ENCODE measurements around the gene JAKMIP2. TPM values are rescaled to one million over a fixed set of nuclear protein-coding genes. Genes with fewer than 3 reads are reported as not detected.

Gene JAKMIP2
- total and polyA plus RNA-seq, 2 donors (not counting 3 experiments of a cell fraction or from before 2014, with no cell fraction given), result not detected

GRCh38 chr5:147563466-147564123 is 218.9 kb downstream of the JAKMIP2 start:
- peaks cover 0 to 1% of the 10 kb centered on the region in 2 experiments for H3K27me3 ChIP-seq (ENCODE audit: control insufficient read depth in 2 of 2, insufficient read depth in 2 of 2, low read length in 2 of 2)
- TF ChIP-seq FOS (IDR thresholded peaks at IDR 0.05; ENCODE audit: borderline replicate concordance, insufficient read depth, low read length) (no peak), CTCF (IDR thresholded peaks at IDR 0.05; ENCODE audit: extremely low read depth in 1 of 2, insufficient read depth in 1 of 2, low read depth in 1 of 2, low read length in 2 of 2) (no peak), POLR2AphosphoS5 (IDR thresholded peaks at IDR 0.05; ENCODE audit: insufficient read depth, low read depth, low read length) (no peak), EZH2 (IDR thresholded peaks at IDR 0.05; ENCODE audit: borderline replicate concordance, low read depth, low read length, severe bottlenecking) (no peak), GATA2 (IDR thresholded peaks at IDR 0.05; ENCODE audit: insufficient read depth, insufficient read length, low read depth, low read length) (no peak), MYC (IDR thresholded peaks at IDR 0.05; ENCODE audit: low read depth, low read length) (no peak), JUN (IDR thresholded peaks at IDR 0.05; ENCODE audit: borderline replicate concordance, insufficient read depth, insufficient read length, low read depth) (no peak), POLR2A (IDR thresholded peaks at IDR 0.05; ENCODE audit: low read depth, low read length) (no peak)
- TF ChIP-seq, protein P1, sequence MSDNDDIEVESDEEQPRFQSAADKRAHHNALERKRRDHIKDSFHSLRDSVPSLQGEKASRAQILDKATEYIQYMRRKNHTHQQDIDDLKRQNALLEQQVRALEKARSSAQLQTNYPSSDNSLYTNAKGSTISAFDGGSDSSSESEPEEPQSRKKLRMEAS (IDR thresholded peaks at IDR 0.05; ENCODE audit: insufficient read depth, insufficient read length), result no peak
- no peak overlapping the region for H3K4me3 ChIP-seq (replicated peaks in 1 of 3; ENCODE audit: insufficient read depth in 1 of 3, low read depth in 1 of 3, low read length in 3 of 3)
- H3K4me2 ChIP-seq (ENCODE audit: insufficient read depth, low read length), result no peak overlapping the region
- POLR2A ChIA-PET, result no interaction called here
- no peak overlapping the region for H2AFZ ChIP-seq (ENCODE audit: low read depth, low read length)
- no peaks in the 10 kb centered on the region for H4K20me1 ChIP-seq (replicated peaks; ENCODE audit: control insufficient read depth, extremely low read depth, insufficient read depth, low read length)
- DNase-seq (ENCODE audit: low read depth, low spot score) (no peak), FAIRE-seq (no peak)
- H3K9ac ChIP-seq (replicated peaks; ENCODE audit: extremely low read depth, insufficient read depth, low read length), result no peak overlapping the region
- peaks cover 4% of the 10 kb centered on the region for H3K4me1 ChIP-seq (ENCODE audit: control insufficient read depth, extremely low read depth, insufficient read depth, low read length)
- H3K79me2 ChIP-seq (ENCODE audit: control insufficient read depth, insufficient read depth, low read length), result no peaks in the 10 kb centered on the region
- CTCF ChIA-PET, result interaction anchor here (1.1 to 5.2 kb wide), 3 partner anchors 14 to 110 kb away, joined by 4 to 43 read pairs (median 9); no protein-coding TSS in a partner anchor
- no TSS peak for BruUV-seq (replicated peaks)
- H3K36me3 ChIP-seq (ENCODE audit: control insufficient read depth in 2 of 2, extremely low read depth in 1 of 2, insufficient read depth in 2 of 2, low read length in 2 of 2), result no peaks in the 10 kb centered on the region
- dilution Hi-C loops (cut with MboI; ENCODE audit: extremely low pct_ligation_motif_present, low sequenced_read_pairs), result no loop called here
- no peaks in the 10 kb centered on the region for H3K9me3 ChIP-seq (replicated peaks; ENCODE audit: control insufficient read depth, insufficient read depth, low read length)
- no peaks in the 10 kb centered on the region for H3K9me1 ChIP-seq (replicated peaks; ENCODE audit: control insufficient read depth, extremely low read depth, insufficient read depth, low read length)
- H3K27ac ChIP-seq (ENCODE audit: insufficient read depth, low read depth, low read length), result no peak overlapping the region
- intact Hi-C loops (cut with micrococcal nuclease), result no loop called here
